ENCODE results near the gene RAPH1.

- TF ChIP-seq CTCF (IDR thresholded peaks at IDR 0.05), result no peak
- no peak for TF ChIP-seq REST (IDR thresholded peaks at IDR 0.05; ENCODE audit: insufficient read depth in 1 of 2, low read depth in 2 of 2, low read length in 1 of 2)
- no peak for TF ChIP-seq SIN3A (IDR thresholded peaks at IDR 0.05; ENCODE audit: borderline replicate concordance, insufficient read depth, low read depth, low read length)
These were observed 90.4 kb downstream of the RAPH1 start for GRCh38 chr2:203444738-203445137.

Data from Panc1 (cell line).